Natural killer cell (primary cell): ENCODE results near the gene RNF138. TPM values are rescaled to one million over a fixed set of nuclear protein-coding genes. Genes with fewer than 3 reads are reported as not detected.
"Not testable (repeated sequence)": the region's sequence is repeated elsewhere in the genome, so short reads cannot be mapped to it uniquely, and the experiment has no call there.

ENCODE experiments used
- ATAC-seq, 3 donors: fragments of 150-1000 bp in 2 of 3; fragments of 200-7000 bp in 1 of 3; cut with Tn5 transposase; 1 replicate in 1 of 3; 2 replicates in 2 of 3; pipeline ENCODE4 v1.10.0; 2021; ENCODE audit warnings: mild to moderate bottlenecking in 2 of 3, moderate library complexity in 2 of 3
- DNase-seq, 2 donors: peaks; one replicate each; pipeline versions ENCODE4 v3.0.0 to v3.0.0-alpha.2; 2013 to 2021; ENCODE audit warnings: mixed read lengths in 1 of 2
- H3K27ac ChIP-seq: one replicate; pipeline ENCODE4 v1.5.1; 2013; ENCODE audit warnings: mild to moderate bottlenecking, low read length
- H3K27me3 ChIP-seq: one replicate; pipeline ENCODE4 v1.6.1; 2013; ENCODE audit warnings: low read length; ENCODE audit not compliant: control insufficient read depth, insufficient read depth
- H3K36me3 ChIP-seq: one replicate; pipeline ENCODE4 v1.6.1; 2013; ENCODE audit warnings: low read length; ENCODE audit not compliant: control insufficient read depth, insufficient read depth
- H3K4me1 ChIP-seq: one replicate; pipeline ENCODE4 v1.6.1; 2013; ENCODE audit warnings: low read length; ENCODE audit not compliant: control insufficient read depth, insufficient read depth
- H3K4me3 ChIP-seq: one replicate; pipeline ENCODE4 v1.5.1; 2013; ENCODE audit warnings: low read length
- H3K9me3 ChIP-seq: one replicate; pipeline ENCODE4 v1.6.1; 2013; ENCODE audit warnings: low read length; ENCODE audit not compliant: control insufficient read depth, insufficient read depth
- H3K27ac Mint-ChIP-seq, 2 donors: one replicate each; pipeline ENCODE4 v1.8.0; 2022; ENCODE audit warnings: mild to moderate bottlenecking in 2 of 2, mixed read lengths in 2 of 2, moderate library complexity in 1 of 2
- H3K27me3 Mint-ChIP-seq, 2 donors: one replicate each; pipeline ENCODE4 v1.8.0; 2022; ENCODE audit warnings: low read depth in 2 of 2, mixed read lengths in 2 of 2
- H3K36me3 Mint-ChIP-seq: one replicate; pipeline ENCODE4 v1.8.0; 2022; ENCODE audit warnings: mixed read lengths
- H3K4me1 Mint-ChIP-seq, 2 donors: one replicate each; pipeline ENCODE4 v1.8.0; 2022; ENCODE audit warnings: mixed read lengths in 2 of 2
- H3K4me3 Mint-ChIP-seq: one replicate; pipeline ENCODE4 v1.8.0; 2022; ENCODE audit warnings: mild to moderate bottlenecking, moderate library complexity, mixed read lengths
- H3K9me3 Mint-ChIP-seq, 2 donors: one replicate each; pipeline ENCODE4 v1.8.0; 2022; ENCODE audit warnings: mixed read lengths in 2 of 2
- WGBS: methylation state at CpG from one replicate; pipeline ENCODE4 v1.1.7; 2013; ENCODE audit warnings: missing lambda C conversion rate; ENCODE audit not compliant: insufficient coverage; 5-methylcytosine and 5-hydroxymethylcytosine counted together
- intact Hi-C: fragments of 100-400 bp; cut with micrococcal nuclease; formaldehyde crosslinking; loops from one replicate; pipeline ENCODE4 v1.14.2; 2022
- total RNA-seq, 4 donors: library from RNA; stranded (reverse); fragments of 120-200 nt in 1 of 4; gene quantifications; one replicate each; pipeline versions ENCODE4 v1.2.3 to v1.2.4, GENCODE V29; 2013 to 2022
- TF ChIP-seq, protein P1 (sequence below): fragments of 200-600 bp; IDR thresholded peaks from one replicate; pipeline ENCODE4 v1.8.0; 2022; ENCODE audit warnings: antibody characterized with exemption

Gene RNF138
- total RNA-seq, 3 donors from 2014 or later (not counting 1 experiment from before 2014, with no cell fraction given): 76.6 to 89.8 (median 87.7) TPM

- TF ChIP-seq, protein P1, sequence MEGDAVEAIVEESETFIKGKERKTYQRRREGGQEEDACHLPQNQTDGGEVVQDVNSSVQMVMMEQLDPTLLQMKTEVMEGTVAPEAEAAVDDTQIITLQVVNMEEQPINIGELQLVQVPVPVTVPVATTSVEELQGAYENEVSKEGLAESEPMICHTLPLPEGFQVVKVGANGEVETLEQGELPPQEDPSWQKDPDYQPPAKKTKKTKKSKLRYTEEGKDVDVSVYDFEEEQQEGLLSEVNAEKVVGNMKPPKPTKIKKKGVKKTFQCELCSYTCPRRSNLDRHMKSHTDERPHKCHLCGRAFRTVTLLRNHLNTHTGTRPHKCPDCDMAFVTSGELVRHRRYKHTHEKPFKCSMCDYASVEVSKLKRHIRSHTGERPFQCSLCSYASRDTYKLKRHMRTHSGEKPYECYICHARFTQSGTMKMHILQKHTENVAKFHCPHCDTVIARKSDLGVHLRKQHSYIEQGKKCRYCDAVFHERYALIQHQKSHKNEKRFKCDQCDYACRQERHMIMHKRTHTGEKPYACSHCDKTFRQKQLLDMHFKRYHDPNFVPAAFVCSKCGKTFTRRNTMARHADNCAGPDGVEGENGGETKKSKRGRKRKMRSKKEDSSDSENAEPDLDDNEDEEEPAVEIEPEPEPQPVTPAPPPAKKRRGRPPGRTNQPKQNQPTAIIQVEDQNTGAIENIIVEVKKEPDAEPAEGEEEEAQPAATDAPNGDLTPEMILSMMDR: no peak
- Mint-ChIP-seq H3K4me3 (no peak overlapping the region), H3K27me3 (no peaks in the 10 kb centered on the region), H3K36me3 (no peaks in the 10 kb centered on the region), H3K4me1 (peaks cover 8% of the 10 kb centered on the region in 2 donors), H3K9me3 (no peaks in the 10 kb centered on the region), H3K27ac (no peak overlapping the region)
- DNase-seq: no peak
- H3K27ac ChIP-seq: no peak overlapping the region
- no peak for ATAC-seq
- H3K36me3 ChIP-seq: no peaks in the 10 kb centered on the region
- no peaks in the 10 kb centered on the region for H3K27me3 ChIP-seq
- no peak overlapping the region for H3K4me3 ChIP-seq
- H3K4me1 ChIP-seq: peaks cover 9% of the 10 kb centered on the region
- H3K9me3 ChIP-seq: no peaks in the 10 kb centered on the region
- intact Hi-C loops: no loop called here
These were observed 65.2 kb downstream of the RNF138 start for GRCh38 chr18:32156855-32157254.

DNA sequence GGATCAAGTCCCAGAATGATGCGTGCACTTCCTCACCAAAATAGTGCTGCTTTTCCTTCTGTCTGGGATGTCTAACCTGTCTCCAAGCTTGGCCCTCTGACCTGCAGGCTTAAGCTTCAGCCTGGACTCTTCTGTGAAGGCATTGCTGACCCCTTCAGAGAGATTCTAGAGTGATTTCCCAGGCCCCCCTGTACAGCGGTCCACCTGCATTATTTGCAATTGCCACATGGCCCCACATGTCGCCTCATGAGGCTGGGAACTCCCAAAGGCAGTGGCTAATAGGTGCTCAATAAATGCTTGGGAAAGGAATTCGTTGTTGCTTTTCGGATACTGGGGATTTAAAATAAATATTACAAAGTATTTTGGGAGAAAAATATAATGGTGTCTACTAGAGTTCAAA is 65.9 kb downstream of the RNF138 start:
- H3K9me3 Mint-ChIP-seq: no peaks in the 10 kb centered on the region
- TF ChIP-seq, protein P1: no peak
- no peaks in the 10 kb centered on the region for H3K27me3 Mint-ChIP-seq
- no peak for DNase-seq
- H3K27me3 ChIP-seq: no peaks in the 10 kb centered on the region
- intact Hi-C loops: no loop called here
- H3K4me1 ChIP-seq: peaks cover 9% of the 10 kb centered on the region
- peaks cover 8% of the 10 kb centered on the region in 2 donors for H3K4me1 Mint-ChIP-seq
- no peak overlapping the region for H3K4me3 ChIP-seq
- 83% methylated on average over 5 of the region's 5 CpGs for WGBS
- no peaks in the 10 kb centered on the region for H3K36me3 Mint-ChIP-seq
- peak overlapping the region in 1 of 2 donors; percentile 53 for H3K27ac Mint-ChIP-seq
- H3K4me3 Mint-ChIP-seq: peak overlapping the region; percentile 74
- ATAC-seq: no peak
- no peak overlapping the region for H3K27ac ChIP-seq
- H3K36me3 ChIP-seq: no peaks in the 10 kb centered on the region
- no peaks in the 10 kb centered on the region for H3K9me3 ChIP-seq

DNA sequence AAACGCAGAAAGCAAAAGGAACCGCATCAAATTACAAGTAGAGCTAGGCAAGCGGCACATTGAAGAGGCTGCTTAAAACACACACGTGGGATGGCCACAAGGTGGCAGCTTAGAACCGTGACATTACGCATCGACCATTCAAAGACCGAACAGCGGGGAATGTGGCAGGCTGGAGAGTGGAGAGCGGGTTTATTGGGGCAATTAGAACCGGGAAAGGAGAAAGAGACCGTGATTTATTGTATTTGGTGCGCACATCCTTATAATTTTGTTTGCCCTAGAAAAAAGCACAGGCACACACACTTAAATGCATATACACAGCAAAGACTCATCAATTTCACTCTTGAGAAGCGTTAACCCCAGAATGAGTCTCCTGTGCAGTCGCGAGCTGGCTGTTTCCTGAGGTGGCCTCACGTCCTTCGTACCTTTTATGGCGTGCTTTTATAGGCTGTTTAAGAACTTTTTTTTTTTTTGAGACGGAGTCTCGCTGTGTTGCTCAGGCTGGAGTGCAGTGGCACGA is 66.5 kb downstream of the RNF138 start:
- H3K36me3 ChIP-seq: no peaks in the 10 kb centered on the region
- H3K27me3 Mint-ChIP-seq: no peaks in the 10 kb centered on the region
- H3K4me1 Mint-ChIP-seq: peaks cover 8% of the 10 kb centered on the region in 2 donors
- 8% methylated on average over 22 of the region's 22 CpGs for WGBS
- peak; percentile 58 to 89 for DNase-seq
- peak overlapping the region; percentile 74 for H3K4me3 Mint-ChIP-seq
- H3K27me3 ChIP-seq: no peaks in the 10 kb centered on the region
- intact Hi-C loops: loop anchor here (1.0 kb wide), 1 partner anchor 394 kb away; no protein-coding TSS in a partner anchor
- H3K4me1 ChIP-seq: peaks cover 9% of the 10 kb centered on the region
- no peaks in the 10 kb centered on the region for H3K9me3 Mint-ChIP-seq
- H3K4me3 ChIP-seq: peak overlapping the region; percentile 29
- peak overlapping the region in 1 of 2 donors; percentile 53 for H3K27ac Mint-ChIP-seq
- no peaks in the 10 kb centered on the region for H3K36me3 Mint-ChIP-seq
- TF ChIP-seq, protein P1: peak; percentile 87
- H3K9me3 ChIP-seq: no peaks in the 10 kb centered on the region
- H3K27ac ChIP-seq: no peak overlapping the region
- ATAC-seq: peak; percentile 83 to 93 (median 93)

DNA sequence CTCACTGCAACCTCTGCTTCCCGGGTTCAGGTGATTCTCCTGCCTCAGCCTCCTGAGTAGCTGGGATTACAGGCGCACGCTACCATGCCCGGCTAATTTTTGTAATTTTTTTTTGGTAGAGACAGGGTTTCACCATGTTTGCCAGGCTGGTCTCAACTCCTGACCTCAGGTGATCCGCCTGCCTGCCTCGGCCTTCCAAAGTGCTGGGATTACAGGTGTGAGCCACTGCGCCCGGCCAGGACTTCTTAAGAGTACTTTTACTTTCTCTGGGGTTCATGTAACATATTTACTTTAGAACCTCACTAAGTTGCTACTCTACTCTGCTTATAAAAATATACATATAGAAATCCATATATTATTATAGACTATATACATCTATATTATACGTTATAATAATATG is 67.0 kb downstream of the RNF138 start:
- H3K27ac Mint-ChIP-seq, H3K36me3 Mint-ChIP-seq, H3K4me1 ChIP-seq, DNase-seq, ATAC-seq, H3K27ac ChIP-seq, H3K4me3 ChIP-seq, H3K36me3 ChIP-seq, H3K27me3 Mint-ChIP-seq, H3K4me1 Mint-ChIP-seq, H3K27me3 ChIP-seq, H3K9me3 Mint-ChIP-seq, H3K9me3 ChIP-seq: not testable (repeated sequence)
- peak overlapping the region; percentile 74 for H3K4me3 Mint-ChIP-seq
- WGBS: 96% methylated on average over 8 of the region's 9 CpGs
- intact Hi-C loops: loop anchor here (1.0 kb wide), 1 partner anchor 394 kb away; no protein-coding TSS in a partner anchor
